Cardiac septum (tissue), 1 donor: Measurements from ENCODE around the gene ABCD3. TPM values are rescaled to one million over a fixed set of nuclear protein-coding genes. Genes with fewer than 3 reads are reported as not detected.
"Not testable (repeated sequence)": the region's sequence is repeated elsewhere in the genome, so short reads cannot be mapped to it uniquely, and the experiment has no call there.

Experiments
- DNase-seq: peaks from one replicate; pipeline ENCODE4 v3.0.0-alpha.2; 2020; ENCODE audit warnings: low spot score
- intact Hi-C: fragments of 100-400 bp; cut with DNase I; formaldehyde crosslinking; loops from one replicate; pipeline ENCODE4 v1.14.0; 2022
- total RNA-seq: library from RNA; stranded (reverse); fragmentation: NEBNext Ultra II Directional; extraction: Animal tissue kit (Norgen Biotek cat#: 25700); gene quantifications from one replicate; pipeline ENCODE4 v1.2.1, GENCODE V29; 2021
- donor health status: DM: no; HTN: no; CAD: no.

ABCD3 gene
- total RNA-seq, 1 donor from 2014 or later: 49.4 TPM

DNA sequence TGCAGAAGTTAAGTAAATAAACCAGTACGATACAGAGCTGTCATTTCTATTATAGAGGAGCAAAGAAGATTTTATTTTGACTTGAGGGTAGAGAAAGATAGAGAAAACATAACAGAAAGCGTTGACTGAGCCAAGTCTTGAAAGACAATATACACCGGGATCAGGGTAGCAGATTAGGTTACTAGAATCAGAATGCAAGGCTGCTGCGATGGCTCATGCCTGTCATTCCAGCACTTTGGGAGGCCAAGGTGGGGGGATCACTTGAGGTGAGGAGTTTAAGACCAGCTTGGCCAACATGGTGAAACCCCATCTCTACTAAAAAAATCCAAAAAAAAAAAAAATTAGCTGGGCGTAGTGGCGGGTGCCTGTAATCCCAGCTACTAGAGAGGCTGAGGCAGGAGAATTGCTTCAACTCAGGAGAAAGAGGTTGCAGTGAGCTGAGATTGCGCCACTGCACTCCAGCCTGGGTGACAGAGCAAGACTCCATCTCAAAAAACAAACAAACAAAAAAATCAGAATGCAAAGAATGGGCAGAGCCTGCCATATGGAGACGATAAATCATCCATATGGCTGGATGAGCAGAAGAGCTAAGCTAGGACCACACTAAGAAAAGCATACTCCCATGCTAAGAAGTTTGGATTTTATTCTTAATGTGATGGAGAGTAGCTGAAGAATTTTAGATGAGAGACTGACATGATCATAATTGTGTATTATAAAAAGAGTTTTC is 9.9 kb upstream of the ABCD3 start:
- DNase-seq: no peak
- intact Hi-C loops: no loop called here

DNA sequence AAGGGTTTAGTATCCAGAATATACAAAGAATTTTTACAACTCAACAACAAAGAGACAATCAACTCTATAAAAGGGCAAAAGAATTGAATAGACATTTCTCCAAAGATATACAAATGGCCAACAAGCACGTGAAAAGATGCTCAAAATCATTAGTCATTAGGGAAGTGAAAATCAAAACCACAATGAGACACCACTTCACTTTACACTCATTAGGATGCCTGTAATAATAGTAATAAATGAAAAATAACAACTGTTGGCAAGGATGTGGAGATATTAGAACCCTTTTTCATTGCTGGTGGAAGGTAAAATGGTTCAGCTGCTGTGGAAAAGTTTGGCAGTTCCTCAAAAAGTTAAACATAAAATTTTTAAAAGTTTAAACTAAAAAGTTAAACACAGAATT is 7.0 kb upstream of the ABCD3 start:
- intact Hi-C loops: no loop called here
- no peak for DNase-seq

DNA sequence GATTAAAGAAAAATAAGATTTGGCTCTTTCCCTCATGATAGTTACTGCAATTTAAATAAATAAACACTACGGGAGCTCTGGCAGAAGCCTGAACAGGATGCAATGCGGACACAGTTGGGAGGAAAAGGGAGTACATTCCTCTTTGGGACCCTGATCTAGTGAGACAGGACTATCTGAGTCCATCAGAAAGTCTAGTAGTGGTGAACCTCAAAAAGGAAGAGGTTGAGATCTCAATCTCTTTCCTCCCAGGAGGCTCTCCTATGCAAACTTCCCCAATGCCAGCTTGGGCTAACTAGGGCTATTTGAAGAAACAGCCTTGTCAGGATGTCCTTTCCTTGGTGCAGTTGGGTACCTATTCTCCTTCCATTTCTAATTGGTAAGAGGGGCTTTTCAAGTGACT is 4.9 kb upstream of the ABCD3 start:
- no peak for DNase-seq

DNA sequence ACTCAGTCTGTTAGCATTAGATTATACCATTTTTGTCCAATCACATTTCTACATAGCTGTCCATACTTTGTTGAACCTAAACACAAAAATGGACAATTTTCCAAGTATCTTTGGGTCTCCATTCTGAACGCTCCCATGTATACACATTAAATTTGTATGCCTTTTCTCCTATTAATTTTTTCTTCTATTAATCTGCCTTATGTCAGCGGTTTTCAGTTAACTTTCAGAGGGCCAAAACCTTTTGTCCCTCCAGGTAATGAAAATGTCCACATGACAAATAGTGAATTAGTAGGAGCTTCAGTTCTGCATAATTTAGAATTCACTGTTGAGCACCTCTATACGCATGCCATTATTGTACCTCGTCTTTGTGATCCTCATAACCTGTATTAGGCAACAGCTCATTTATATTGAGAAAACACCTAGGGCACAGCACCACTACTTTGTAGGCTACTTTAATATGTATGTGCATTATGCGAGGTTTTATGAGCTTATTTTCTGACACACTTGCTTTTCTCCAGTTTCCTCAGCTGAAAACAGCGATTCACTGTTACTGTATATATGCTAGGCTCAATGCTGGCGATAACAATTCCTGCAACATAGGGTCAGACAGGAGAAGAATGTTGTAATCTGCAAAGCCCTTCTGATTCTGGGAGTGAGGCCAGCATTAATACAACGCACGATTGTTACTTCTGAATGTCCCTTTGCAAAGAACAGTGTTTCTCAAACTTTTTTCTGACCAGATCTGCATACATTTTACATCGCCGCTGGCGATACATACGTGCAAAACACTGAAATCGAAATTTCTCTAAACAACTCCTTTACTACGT is 1.1 kb upstream of the ABCD3 start:
- no peak for DNase-seq

More for the DNA sequence above, 4.9 kb upstream of the ABCD3 start:
- intact Hi-C loops: no loop called here

DNA sequence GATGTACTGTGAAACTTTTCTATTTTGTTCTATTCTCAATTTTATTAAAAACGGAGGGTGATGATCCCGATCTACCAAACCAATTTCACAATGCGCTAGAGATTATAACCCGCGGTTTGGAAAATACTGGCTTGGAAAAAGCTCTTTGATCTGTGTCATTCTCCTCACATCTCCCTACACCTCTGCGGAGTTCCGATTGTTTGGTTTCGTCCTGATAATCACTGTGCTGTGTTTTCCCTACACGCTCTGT is 536 bp upstream of the ABCD3 start:
- intact Hi-C loops: loop anchor here (5.0 kb wide), 1 partner anchor 180 kb away; the partner anchor contains the start of gene ARHGAP29

More for the DNA sequence above, 1.1 kb upstream of the ABCD3 start:
- intact Hi-C loops: loop anchor here (5.0 kb wide), 1 partner anchor 180 kb away; the partner anchor contains the start of gene ARHGAP29

DNA sequence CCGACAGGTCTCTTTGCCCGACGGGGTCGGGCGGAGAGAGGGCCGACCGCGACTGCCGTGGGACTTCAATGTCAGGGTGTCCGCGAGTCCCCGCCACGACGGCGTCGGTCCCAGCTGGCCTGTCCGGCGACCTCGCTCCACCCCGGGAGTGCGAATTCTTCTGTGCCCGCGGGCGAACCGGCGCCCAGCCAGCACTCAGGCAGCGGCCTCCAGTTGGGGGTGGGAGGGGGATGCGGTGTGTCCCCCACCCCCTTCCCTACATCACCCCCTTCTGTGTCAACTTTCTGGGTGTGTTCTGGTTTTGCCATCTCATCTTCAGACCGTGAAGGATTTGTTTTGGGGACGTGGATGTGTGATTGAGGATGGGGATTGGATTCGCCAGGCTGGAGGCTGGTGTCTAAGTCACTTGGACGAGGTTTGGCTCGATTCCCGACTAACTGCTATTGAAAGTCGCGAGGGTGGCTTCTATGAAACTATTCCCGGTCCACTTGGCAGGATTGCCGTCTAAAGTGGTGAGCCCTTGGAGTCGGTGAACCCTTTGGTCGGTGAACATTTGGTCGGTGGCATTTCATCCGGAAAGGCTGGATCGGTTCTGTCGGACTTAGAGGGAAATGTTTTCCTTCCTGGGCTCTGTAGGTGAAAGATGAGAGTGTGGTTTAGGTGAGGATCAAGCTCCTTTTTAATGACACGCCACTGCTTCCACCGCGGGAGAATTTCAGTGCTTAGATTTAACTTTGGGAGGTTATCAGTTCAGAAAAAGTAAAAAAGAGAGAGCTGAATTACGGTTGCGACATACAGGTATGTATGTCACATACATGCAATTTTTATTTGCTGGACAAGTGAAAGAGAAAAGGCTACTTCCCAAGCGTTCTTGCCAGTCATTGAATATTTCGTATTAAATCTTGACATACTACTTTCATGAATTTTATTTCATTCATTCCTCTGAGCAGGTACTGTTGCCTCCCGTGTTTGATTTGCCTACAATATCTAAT is 771 bp downstream of the ABCD3 start:
- intact Hi-C loops: loop anchor here (5.0 kb wide), 1 partner anchor 182 kb away; the partner anchor contains the start of gene ARHGAP29
- no peak for DNase-seq

More for the DNA sequence above, 536 bp upstream of the ABCD3 start:
- no peak for DNase-seq

DNA sequence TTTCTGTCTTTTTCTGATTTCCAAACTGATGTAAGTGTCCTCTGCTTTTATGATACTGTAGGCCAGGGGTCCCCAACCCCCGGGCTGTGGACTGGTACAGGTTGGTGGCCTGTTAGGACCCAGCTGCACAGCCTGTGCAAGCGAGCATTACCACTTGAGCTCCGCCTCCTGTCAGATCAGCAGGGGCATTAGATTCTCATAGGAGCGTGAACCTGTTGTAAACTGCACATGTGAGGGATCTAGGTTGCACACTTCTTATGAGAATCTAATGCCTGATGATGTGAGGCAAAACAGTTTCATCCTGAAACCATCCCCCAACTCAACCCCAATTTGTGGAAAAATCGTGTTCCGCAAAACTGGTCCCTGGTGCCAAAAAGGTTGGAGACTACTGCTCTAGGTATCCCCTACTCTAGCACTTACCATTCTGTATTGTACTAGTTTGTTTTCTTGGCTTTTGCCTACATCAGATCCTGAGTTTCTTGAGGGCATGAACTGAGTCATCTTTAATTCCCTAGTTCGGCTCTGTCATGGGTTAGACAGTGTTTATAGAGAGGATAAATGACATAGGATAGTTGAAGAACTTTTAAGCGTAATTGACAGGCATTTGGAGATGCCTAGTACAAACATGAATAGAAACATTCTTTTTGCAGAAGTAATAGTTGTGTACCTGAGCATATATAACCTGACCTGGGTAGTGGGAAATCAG is 4.1 kb downstream of the ABCD3 start:
- DNase-seq: no peak
- intact Hi-C loops: no loop called here

DNA sequence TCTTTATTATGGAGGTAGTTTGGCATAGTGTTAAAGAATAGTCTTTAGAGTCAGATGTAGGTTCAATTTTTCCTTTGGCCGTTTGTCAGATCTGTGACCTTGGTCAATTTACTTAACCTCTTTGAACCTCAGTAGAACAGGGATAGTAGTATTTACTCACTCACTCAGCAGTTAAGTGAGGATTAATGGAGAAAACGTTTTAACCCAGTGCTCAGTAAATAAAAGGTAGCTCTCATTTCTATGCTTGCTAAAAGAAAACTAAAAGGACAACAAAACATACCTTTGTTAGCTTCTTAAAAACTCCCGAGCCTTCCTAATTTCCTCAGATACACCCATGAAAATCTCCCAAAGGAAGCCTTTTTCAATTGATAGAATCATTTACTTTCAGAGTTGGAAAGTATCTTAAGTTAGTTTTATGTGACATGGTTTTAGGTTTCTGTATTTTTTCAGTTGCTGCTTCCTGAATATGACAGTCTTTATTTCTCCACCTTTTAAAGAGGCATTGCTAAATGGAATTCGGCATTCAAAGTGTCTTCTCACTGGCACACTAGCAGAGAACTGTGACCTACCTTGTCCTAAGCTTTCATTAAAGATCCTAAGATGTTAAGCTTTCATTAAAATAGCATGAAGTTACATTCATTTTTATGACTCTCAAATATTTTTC is 7.8 kb downstream of the ABCD3 start:
- intact Hi-C loops: no loop called here
- DNase-seq: no peak

DNA sequence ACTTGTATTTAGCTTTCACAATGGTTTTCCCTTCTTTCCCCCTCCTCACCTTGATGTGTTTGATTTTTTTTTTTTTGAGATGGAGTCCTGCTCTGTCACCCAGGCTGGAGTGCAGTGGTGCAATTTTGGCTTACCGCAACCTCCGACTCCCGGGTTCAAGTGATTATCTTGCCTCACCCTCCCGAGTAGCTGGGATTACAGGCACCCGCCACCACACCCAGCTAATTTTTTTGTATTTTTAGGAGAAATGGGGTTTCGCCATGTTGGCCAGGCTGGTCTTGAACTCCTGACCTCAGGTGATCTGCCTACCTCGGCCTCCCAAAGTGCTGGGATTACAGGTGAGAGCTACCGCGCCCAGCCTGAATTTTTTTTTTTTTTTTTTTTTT is 8.3 kb downstream of the ABCD3 start:
- DNase-seq: not testable (repeated sequence)

DNA sequence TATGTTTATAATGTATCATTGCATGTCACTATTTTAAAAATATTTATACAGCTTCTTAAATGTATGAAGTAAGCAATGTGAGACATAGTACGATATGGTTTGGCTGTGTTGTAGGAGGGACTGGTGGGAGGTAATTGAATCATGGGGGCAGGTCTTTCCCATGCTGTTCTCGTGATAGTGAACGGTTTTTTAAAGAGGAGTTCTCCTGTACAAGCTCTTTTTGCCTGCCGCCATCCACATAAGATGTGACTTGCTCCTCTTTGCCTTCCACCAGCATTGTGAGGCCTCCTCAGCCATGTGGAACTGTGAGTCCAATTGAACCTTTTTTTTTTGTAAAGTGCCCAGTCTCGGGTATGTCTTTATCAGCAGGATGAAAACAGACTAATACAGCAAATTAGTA is 10.3 kb downstream of the ABCD3 start:
- intact Hi-C loops: no loop called here
- DNase-seq: no peak

More for the DNA sequence above, 8.3 kb downstream of the ABCD3 start:
- intact Hi-C loops: not testable (repeated sequence)

DNA sequence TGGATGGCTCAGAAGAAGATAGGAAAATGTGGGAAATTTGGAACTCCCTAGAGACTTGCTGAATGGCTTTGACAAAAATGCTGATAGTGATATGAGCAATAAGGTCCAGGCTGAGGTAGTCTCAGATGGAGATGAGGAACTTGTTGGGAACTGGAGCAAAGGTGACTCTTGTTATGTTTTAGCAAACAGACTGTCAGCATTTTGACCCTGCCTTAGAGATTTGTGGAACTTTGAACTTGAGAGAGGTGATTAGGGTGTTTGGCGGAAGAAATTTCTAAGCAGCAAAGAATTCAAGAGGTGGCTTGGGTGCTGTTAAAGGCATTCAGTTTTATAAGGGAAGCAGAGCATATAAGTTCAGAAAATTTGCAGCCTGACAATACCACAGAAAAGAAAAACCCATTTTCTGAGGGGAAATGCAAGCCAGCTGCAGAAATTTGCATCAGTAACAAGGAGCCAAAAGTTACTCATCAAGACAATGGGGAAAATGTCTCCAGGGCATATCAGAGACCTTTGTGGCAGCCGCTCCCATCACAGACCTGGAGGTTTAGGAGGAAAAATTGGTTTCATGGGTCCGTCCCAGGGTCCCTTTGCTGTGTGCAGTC is 10.8 kb downstream of the ABCD3 start:
- intact Hi-C loops, DNase-seq: not testable (repeated sequence)

DNA sequence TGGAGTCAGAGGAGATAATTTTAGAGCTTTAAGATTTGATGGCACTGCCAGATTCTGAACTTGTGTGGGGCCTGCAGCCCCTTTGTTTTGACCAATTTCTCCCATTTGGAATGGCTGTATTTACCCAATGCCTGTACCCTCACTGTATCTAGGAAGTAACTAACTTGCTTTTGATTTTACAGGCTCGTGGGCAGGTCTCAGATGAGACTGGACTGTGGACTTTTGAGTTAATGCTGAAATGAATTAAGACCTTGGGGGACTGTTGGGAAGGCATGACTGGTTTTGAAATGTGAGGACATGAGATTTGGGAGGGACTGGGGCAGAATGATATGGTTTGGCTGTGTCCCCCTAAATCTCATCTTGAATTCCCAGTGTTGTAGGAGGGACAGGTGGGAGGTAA is 11.9 kb downstream of the ABCD3 start:
- intact Hi-C loops, DNase-seq: not testable (repeated sequence)

DNA sequence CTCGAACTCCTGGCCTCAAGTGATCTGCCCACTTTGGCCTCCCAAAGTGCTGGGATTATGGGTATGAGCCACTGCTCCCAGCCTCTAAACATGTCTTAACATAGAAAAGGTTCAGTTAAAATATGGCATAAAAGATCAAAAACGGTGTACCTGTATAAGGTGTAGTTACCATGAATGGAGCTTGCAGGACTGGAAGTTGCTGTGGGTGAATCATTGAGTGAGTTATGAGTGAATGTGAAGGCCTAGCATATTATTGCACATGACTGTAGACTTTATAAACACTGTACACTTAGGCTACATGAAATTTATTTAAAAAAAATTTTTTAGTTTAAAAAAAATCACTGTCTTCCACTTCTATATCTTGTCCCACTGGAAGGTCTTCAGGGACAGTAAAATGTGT is 15.7 kb downstream of the ABCD3 start:
- no peak for DNase-seq
- intact Hi-C loops: no loop called here

DNA sequence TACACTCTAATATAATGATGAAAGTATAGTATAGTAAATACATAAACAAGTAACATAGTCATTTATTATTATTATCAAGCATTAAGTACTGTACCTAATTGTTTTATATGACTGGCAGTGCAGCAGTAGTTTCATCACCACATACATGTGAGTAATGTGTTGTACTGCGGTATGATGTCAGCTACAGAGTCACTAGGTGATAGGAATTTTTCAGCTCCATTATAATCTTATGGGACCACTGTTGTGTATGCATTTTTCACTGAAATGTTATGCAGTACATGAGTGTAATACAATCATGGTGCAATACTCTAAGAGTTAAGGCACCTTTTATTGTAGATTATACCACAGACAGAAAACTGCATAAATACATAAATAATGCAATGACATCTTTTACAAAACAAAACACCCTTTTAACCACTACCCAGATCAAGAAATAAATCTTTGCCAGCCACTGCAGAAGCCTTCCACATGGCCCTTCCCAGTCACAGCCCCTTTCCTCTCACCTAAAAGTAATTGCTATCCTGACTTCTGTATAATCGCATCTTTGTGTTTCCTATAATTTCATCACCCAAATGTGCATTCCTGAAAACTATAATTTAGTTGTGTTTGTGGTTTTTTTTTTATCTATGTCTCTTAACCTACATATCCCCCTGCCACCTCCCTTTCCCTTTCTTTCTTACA is 16.3 kb downstream of the ABCD3 start:
- no peak for DNase-seq
- intact Hi-C loops: no loop called here

DNA sequence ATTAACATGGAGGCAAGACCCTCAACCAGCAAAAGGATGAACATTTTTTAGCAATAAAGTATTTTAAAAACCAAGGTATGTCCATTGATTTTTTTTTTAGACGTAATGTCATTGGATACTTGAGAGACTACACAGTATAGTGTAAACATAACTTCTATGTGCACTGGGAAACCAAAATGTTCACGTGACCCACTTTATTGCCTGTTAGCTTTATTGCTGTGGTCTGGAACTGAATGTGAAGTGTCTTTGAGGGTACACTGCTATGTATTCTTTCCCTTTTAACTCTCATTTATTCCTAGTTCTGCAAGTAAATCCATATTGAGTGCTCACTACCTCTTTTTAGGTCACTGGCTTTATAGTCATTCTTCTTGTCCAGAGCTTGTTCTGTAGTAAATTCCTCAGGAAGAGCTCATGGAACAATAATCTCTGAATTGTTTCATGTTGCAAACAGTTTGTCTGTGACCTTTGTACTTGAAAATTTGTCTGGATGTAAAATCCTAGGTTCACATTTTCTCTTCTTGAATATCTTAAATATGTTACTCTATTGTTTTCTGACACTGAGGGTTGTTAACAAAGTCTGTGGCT is 20.6 kb downstream of the ABCD3 start:
- intact Hi-C loops: no loop called here
- DNase-seq: no peak

DNA sequence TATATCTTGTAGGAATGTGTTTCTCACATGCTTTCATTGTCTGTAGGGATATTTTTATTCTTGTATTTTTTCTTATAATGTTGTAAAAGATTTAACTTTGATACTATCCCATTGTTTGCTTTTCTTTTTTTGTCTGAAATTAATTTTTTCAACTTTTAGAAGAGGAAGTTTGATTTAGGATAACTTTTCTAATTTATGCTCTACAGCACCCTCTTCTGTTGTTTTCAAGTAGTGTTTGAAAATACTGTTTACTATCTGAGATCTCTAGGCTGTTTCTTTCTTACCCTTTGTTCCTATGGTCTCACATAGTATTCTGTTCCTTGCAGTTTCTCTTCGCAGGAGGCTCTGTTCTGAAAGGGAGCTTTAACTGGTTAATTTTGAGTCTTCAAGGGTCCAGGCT is 21.9 kb downstream of the ABCD3 start:
- DNase-seq: no peak
- intact Hi-C loops: no loop called here

DNA sequence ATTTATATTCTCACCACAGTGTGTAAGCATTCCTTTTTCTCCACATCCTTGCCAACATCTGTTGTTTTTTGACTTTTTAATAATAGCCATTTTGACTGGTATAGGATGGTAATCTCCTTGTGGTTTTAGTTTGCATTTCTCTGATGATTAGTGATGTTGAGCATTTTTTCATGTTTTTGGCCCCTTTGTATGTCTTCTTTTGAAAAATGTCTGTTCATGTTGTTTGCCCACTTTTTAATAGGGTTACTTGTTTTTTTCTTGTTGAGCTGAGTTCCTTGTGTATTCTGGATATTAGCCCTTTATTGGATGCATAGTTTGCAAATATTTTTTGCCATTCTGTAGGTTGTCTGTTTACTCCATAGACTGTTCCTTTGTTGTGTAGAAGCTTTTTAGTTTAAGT is 24.9 kb downstream of the ABCD3 start:
- intact Hi-C loops, DNase-seq: not testable (repeated sequence)
